Trophoblast cell (in vitro differentiated cells and primary cell): ENCODE data around the gene RAB11FIP4.

Experiments
- DNase-seq, 2 donors: peaks; one replicate each; pipeline ENCODE4 v3.0.0-alpha.2; 2016
- H2AFZ ChIP-seq: 2 replicates; pipeline ENCODE4 v1.6.1; 2013; ENCODE audit warnings: low read length, moderate library complexity, mild to moderate bottlenecking; ENCODE audit not compliant: insufficient read depth, poor library complexity
- H2AK5ac ChIP-seq: 2 replicates; pipeline ENCODE4 v1.6.1; 2013; ENCODE audit warnings: mild to moderate bottlenecking, low read length
- H2BK120ac ChIP-seq: 2 replicates; pipeline ENCODE4 v1.6.1; 2013; ENCODE audit warnings: low read length, mild to moderate bottlenecking, moderate library complexity; ENCODE audit not compliant: insufficient read depth, poor library complexity
- H2BK12ac ChIP-seq: 2 replicates; pipeline ENCODE4 v1.6.1; 2013; ENCODE audit warnings: mild to moderate bottlenecking, low read length, moderate library complexity
- H2BK5ac ChIP-seq: 2 replicates; pipeline ENCODE4 v1.6.1; 2013; ENCODE audit warnings: low read length, low read depth, moderate library complexity, mild to moderate bottlenecking; ENCODE audit not compliant: poor library complexity
- H3K14ac ChIP-seq: 2 replicates; pipeline ENCODE4 v1.6.1; 2013; ENCODE audit warnings: mild to moderate bottlenecking, low read length
- H3K18ac ChIP-seq: 2 replicates; pipeline ENCODE4 v1.6.1; 2013; ENCODE audit warnings: mild to moderate bottlenecking, low read length
- H3K23ac ChIP-seq: 2 replicates; pipeline ENCODE4 v1.6.1; 2013; ENCODE audit warnings: low read length
- H3K27ac ChIP-seq: 2 replicates; pipeline ENCODE4 v1.5.1; 2013; ENCODE audit warnings: low read depth, mild to moderate bottlenecking, inconsistent platforms, low read length, moderate library complexity
- H3K27me3 ChIP-seq: 2 replicates; pipeline ENCODE4 v1.6.1; 2013; ENCODE audit warnings: inconsistent platforms, mild to moderate bottlenecking, low read length, moderate library complexity; ENCODE audit not compliant: insufficient read depth
- H3K36me3 ChIP-seq, 2 experiments: 1 replicate in 1 of 2; 2 replicates in 1 of 2; pipeline ENCODE4 v1.6.1; 2013; ENCODE audit warnings: low read length in 2 of 2, mild to moderate bottlenecking in 2 of 2, moderate library complexity in 1 of 2; ENCODE audit not compliant: insufficient read depth in 2 of 2, control insufficient read depth in 1 of 2
- H3K4ac ChIP-seq: 2 replicates; pipeline ENCODE4 v1.6.1; 2013; ENCODE audit warnings: low read depth, mild to moderate bottlenecking, low read length, moderate library complexity
- H3K4me1 ChIP-seq, 2 experiments: 1 replicate in 1 of 2; 2 replicates in 1 of 2; pipeline ENCODE4 v1.6.1; 2013; ENCODE audit warnings: low read length in 2 of 2, mild to moderate bottlenecking in 2 of 2, moderate library complexity in 1 of 2; ENCODE audit not compliant: insufficient read depth in 2 of 2, control insufficient read depth in 1 of 2
- H3K4me2 ChIP-seq: 2 replicates; pipeline ENCODE4 v1.6.1; 2013; ENCODE audit warnings: inconsistent platforms, mild to moderate bottlenecking, low read length, moderate library complexity
- H3K4me3 ChIP-seq: 2 replicates; pipeline ENCODE4 v1.5.1; 2013; ENCODE audit warnings: mild to moderate bottlenecking, low read depth, low read length, inconsistent platforms
- H3K79me1 ChIP-seq: one replicate; pipeline ENCODE4 v1.6.1; 2013; ENCODE audit warnings: low read length
- H3K79me2 ChIP-seq: 2 replicates; pipeline ENCODE4 v1.6.1; 2013; ENCODE audit warnings: low read length, mild to moderate bottlenecking; ENCODE audit not compliant: control insufficient read depth, insufficient read depth, poor library complexity
- H3K9ac ChIP-seq: 2 replicates; pipeline ENCODE4 v1.6.1; 2013; ENCODE audit warnings: mild to moderate bottlenecking, low read length
- H3K9me3 ChIP-seq: 2 replicates; pipeline ENCODE4 v1.6.1; 2013; ENCODE audit warnings: low read depth, mild to moderate bottlenecking, control low read depth, inconsistent platforms, low read length; ENCODE audit not compliant: insufficient read depth
- H4K12ac ChIP-seq: 2 replicates; pipeline ENCODE4 v1.6.1; 2013; ENCODE audit warnings: low read depth, mild to moderate bottlenecking, low read length, moderate library complexity
- H4K8ac ChIP-seq: 2 replicates; pipeline ENCODE4 v1.6.1; 2013; ENCODE audit warnings: low read depth, mild to moderate bottlenecking, low read length, moderate library complexity
- H4K91ac ChIP-seq: one replicate; pipeline ENCODE4 v1.6.1; 2013; ENCODE audit warnings: low read depth, mild to moderate bottlenecking, low read length, moderate library complexity
- WGBS: extraction: QIAGEN DNeasy Blood & Tissue Kit; methylation state at CpG from one replicate; pipeline ENCODE4 v1.1.7; 2013; ENCODE audit warnings: missing lambda C conversion rate; ENCODE audit not compliant: insufficient read length, insufficient coverage; ENCODE audit errors: extremely low coverage; 5-methylcytosine and 5-hydroxymethylcytosine counted together

Gene RAB11FIP4

DNA sequence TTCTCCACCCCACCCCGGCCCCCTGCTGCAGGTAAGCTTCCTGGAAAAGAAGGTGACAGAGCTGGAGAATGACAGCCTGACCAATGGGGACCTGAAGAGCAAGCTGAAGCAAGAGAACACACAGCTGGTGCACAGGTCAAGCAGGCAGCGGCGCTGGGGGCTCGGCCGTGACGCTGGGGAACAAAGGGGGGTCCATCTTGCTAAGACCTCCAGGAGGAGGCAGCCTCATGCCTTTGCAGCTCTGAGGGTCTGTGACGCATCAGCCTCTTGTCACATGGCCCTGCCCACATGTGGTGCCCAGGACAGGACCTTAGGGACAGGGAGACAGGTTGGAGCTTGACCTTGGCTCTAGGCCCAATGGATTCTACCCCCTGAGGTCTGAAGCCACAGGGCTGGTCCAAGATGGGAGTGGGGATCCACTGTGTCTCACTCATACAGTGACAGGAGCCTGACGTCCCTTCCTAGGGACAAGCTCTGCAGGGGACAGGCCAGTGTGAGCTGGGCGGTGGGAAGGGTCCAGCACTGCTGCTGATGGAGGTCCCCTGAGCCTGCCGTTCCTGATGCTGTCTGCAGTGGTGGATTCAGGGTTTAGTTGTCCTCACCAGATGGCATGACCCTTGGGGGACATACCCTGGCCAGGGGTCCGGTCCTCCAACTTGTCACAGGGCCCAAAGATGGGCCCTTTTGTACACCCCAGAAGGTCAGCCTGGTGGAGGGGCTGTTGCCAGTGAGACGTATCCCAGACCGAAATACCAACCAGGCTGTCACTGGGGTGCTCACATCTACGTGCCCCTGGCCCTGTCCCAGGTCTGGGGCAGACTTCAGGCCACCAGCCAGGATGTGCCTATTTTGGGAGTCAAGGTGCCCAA lies 132.6 kb downstream of the RAB11FIP4 start:
- H3K9ac ChIP-seq = no peak overlapping the region
- no CpG with 5 or more reads among the region's 14 CpGs for WGBS

DNA sequence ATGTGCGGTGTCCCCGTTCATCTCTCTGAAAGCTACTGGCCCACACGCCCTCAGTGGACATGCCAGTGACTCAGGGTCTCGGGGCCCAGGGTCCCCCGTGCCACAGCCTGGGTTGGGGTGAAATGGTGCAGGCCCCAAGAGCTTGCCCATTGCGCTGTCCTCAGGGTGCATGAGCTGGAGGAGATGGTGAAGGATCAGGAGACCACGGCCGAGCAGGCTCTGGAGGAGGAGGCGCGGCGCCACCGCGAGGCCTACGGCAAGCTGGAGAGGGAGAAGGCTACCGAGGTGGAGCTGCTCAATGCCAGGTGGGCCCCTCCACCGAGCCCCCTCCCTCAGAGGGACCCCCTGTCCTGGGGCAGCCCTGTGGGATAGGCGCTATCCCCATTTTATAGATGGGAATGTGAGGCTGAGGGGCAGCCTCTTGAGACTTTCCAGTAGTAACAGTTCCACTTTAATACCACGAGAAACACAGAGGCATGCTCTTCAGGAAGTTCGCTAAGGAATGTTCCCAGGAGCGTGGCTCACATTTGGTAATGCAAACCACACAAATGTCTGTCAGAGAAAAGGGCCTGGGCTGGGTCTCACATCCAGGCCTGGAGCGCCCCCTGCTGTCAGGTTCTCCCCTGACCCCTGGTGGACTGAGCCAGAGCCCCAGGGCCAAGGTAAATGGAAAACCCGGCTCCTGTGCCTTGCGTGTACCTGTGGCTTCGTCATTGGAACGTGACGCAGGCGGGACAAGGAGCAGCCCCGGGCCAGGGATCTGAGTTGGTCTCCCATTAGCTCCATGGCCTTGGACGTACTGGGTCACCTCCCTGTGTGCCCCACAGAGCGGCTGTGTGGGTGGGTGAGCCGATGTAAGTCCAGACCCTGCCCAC lies 133.7 kb downstream of the RAB11FIP4 start:
- no peak overlapping the region for H4K91ac ChIP-seq

More for the DNA sequence above, 132.6 kb downstream of the RAB11FIP4 start:
- Histone ChIP-seq H2BK5ac (no peak overlapping the region), H3K23ac (no peak overlapping the region), H3K18ac (no peak overlapping the region), H3K36me3 (peaks cover 62 to 64% of the 10 kb centered on the region in 2 experiments), H3K14ac (no peak overlapping the region), H3K4me2 (no peak overlapping the region), H3K27me3 (no peaks in the 10 kb centered on the region), H3K4me1 (peaks cover 3 to 4% of the 10 kb centered on the region in 2 experiments), H2AK5ac (no peak overlapping the region), H2AFZ (no peak overlapping the region), H3K79me2 (no peaks in the 10 kb centered on the region), H4K8ac (no peak overlapping the region), H2BK12ac (no peak overlapping the region), H3K79me1 (no peaks in the 10 kb centered on the region), H4K91ac (no peak overlapping the region), H4K12ac (no peak overlapping the region), H2BK120ac (no peak overlapping the region), H3K4me3 (peak overlapping the region; percentile 24), H3K27ac (no peak overlapping the region), H3K4ac (no peak overlapping the region), H3K9me3 (peaks cover 18% of the 10 kb centered on the region)
- no peak for DNase-seq

DNA sequence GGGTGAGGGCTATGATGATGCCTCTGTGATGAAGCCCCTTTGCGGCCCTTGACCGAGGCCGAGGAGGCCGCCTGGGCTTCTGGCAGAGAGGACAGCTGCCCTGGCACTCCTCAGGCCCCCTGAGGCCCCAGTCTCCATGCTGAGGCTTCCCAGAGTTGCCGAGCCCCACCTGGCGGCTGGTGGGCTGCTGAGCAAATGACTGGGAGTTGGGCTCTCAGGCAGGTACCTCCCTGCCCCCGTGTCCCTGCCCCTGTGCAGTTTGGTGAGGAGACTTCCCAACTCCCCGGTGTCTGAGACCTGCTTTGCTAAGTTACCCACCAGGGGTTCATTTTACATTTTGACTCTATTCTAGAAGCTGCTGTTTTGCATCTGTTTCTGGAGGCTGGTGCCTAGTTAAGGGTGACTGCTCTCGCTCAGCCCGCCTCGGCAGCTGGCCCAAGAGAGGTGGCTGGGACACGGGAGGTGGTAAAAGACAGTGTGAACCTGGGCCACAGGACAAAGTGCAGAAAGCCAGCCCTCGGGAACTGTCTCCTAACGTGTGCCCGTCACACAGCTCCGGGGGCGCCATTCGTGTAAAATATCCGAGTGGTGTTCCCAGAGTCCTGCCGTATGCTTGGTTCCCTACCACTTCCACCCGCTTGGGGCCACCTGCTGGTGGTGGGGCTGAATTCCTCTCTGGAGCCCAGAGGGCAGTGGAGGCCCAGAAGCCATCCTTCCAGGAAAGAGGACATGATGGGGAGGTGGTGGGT lies 134.5 kb downstream of the RAB11FIP4 start:
- no peaks in the 10 kb centered on the region for H3K27me3 ChIP-seq
- no peak overlapping the region for H3K18ac ChIP-seq
- no peak overlapping the region for H3K27ac ChIP-seq
- H3K79me2 ChIP-seq = no peaks in the 10 kb centered on the region
- H3K9me3 ChIP-seq = peaks cover 18% of the 10 kb centered on the region
- H3K14ac ChIP-seq = no peak overlapping the region
- no peak overlapping the region for H3K4me3 ChIP-seq
- H4K91ac ChIP-seq = no peak overlapping the region
- H4K8ac ChIP-seq = no peak overlapping the region
- H2AK5ac ChIP-seq = no peak overlapping the region
- H3K4me2 ChIP-seq = no peak overlapping the region
- no peak overlapping the region for H3K9ac ChIP-seq
- no peak overlapping the region for H3K23ac ChIP-seq
- DNase-seq = no peak
- peaks cover 3 to 4% of the 10 kb centered on the region in 2 experiments for H3K4me1 ChIP-seq
- no peak overlapping the region for H2BK120ac ChIP-seq
- H3K4ac ChIP-seq = no peak overlapping the region
- no CpG with 5 or more reads among the region's 21 CpGs for WGBS
- peaks cover 76 to 80% of the 10 kb centered on the region in 2 experiments for H3K36me3 ChIP-seq
- no peak overlapping the region for H2BK12ac ChIP-seq
- no peak overlapping the region for H2BK5ac ChIP-seq
- no peak overlapping the region for H2AFZ ChIP-seq
- no peak overlapping the region for H4K12ac ChIP-seq
- H3K79me1 ChIP-seq = no peaks in the 10 kb centered on the region

More for the DNA sequence above, 133.7 kb downstream of the RAB11FIP4 start:
- Histone ChIP-seq H3K4me3 (no peak overlapping the region), H2BK120ac (no peak overlapping the region), H4K8ac (no peak overlapping the region), H2AFZ (no peak overlapping the region), H3K27ac (no peak overlapping the region), H4K12ac (no peak overlapping the region), H2BK12ac (no peak overlapping the region), H3K18ac (peak overlapping the region; percentile 1), H3K36me3 (peaks cover 69 to 73% of the 10 kb centered on the region in 2 experiments), H3K4ac (no peak overlapping the region), H3K14ac (no peak overlapping the region), H3K79me1 (no peaks in the 10 kb centered on the region), H2BK5ac (no peak overlapping the region), H3K27me3 (no peaks in the 10 kb centered on the region), H3K79me2 (no peaks in the 10 kb centered on the region), H3K4me1 (peaks cover 3 to 4% of the 10 kb centered on the region in 2 experiments), H3K9me3 (peaks cover 18% of the 10 kb centered on the region), H2AK5ac (no peak overlapping the region), H3K9ac (no peak overlapping the region), H3K23ac (no peak overlapping the region), H3K4me2 (no peak overlapping the region)
- no CpG with 5 or more reads among the region's 31 CpGs for WGBS
- peak; percentile 97 to 98 for DNase-seq

DNA sequence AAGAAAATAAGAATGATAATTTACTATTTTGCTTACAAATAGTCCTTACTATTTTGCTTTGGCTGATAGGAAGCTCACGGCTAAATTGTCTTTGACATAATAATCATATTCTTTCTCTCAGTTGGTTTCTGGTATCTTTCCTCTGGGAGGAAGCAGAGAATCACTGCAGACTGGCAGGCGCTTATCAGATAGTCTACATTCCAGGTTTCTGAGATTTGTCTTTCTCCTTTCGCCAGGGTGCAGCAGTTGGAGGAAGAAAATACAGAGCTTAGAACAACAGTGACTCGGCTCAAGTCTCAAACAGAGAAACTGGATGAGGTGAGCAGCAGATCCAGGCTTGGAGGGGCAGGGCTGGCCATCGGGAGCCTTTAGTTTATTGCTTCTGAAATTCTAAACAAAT lies 136.1 kb downstream of the RAB11FIP4 start:
- Histone ChIP-seq H3K14ac (no peak overlapping the region), H3K27ac (no peak overlapping the region), H2BK120ac (no peak overlapping the region), H3K4me1 (peaks cover 3 to 4% of the 10 kb centered on the region in 2 experiments), H2AFZ (no peak overlapping the region), H3K79me2 (no peaks in the 10 kb centered on the region), H3K4me2 (no peak overlapping the region), H3K18ac (no peak overlapping the region), H3K9ac (no peak overlapping the region), H3K4me3 (no peak overlapping the region), H3K27me3 (no peaks in the 10 kb centered on the region), H3K9me3 (peaks cover 18% of the 10 kb centered on the region), H3K4ac (no peak overlapping the region), H2BK12ac (no peak overlapping the region), H2BK5ac (no peak overlapping the region), H2AK5ac (no peak overlapping the region), H4K8ac (no peak overlapping the region), H3K23ac (no peak overlapping the region), H3K79me1 (no peaks in the 10 kb centered on the region), H3K36me3 (peaks cover 75 to 79% of the 10 kb centered on the region in 2 experiments), H4K91ac (no peak overlapping the region), H4K12ac (no peak overlapping the region)
- DNase-seq = peak; percentile 37 to 55
- WGBS = no CpG with 5 or more reads among the region's 5 CpGs
